Activated CD4-positive, alpha-beta memory T cell treated with anti-CD3 and anti-CD28 coated beads, Interleukin-2, amount 10 ng/mL, durations not matched to agents 7 days and 5 days (primary cell): ENCODE results near the gene DCTD. TPM values are rescaled to one million over a fixed set of nuclear protein-coding genes. Genes with fewer than 3 reads are reported as not detected.

Source experiments
- CTCF ChIA-PET: fragments of 350-600 bp; sonication (Branson Sonifier 250); formaldehyde crosslinking; loops from one replicate; lab custom pipeline; 2021; ENCODE audit warnings: antibody characterized with exemption, inconsistent platforms; lab: Charles Lee
- POLR2A ChIA-PET: fragments of 350-600 bp; sonication (Branson Sonifier 250); formaldehyde crosslinking; loops from one replicate; lab custom pipeline; 2021; ENCODE audit warnings: antibody characterized with exemption; lab: Charles Lee
- DNase-seq: peaks from one replicate; pipeline ENCODE4 v3.0.0-alpha.2; 2020
- H3K27ac Mint-ChIP-seq: one replicate; pipeline ENCODE4 v1.8.0; 2021; ENCODE audit warnings: mild to moderate bottlenecking, mixed read lengths
- H3K27me3 Mint-ChIP-seq: one replicate; pipeline ENCODE4 v1.8.0; 2021; ENCODE audit warnings: mixed read lengths
- H3K36me3 Mint-ChIP-seq: one replicate; pipeline ENCODE4 v1.8.0; 2021; ENCODE audit warnings: low read depth, mixed read lengths
- H3K4me1 Mint-ChIP-seq: one replicate; pipeline ENCODE4 v1.8.0; 2021; ENCODE audit warnings: mixed read lengths
- H3K4me3 Mint-ChIP-seq: one replicate; pipeline ENCODE4 v1.8.0; 2021; ENCODE audit warnings: mild to moderate bottlenecking, mixed read lengths
- H3K9me3 Mint-ChIP-seq: one replicate; pipeline ENCODE4 v1.8.0; 2021; ENCODE audit warnings: mixed read lengths
- total RNA-seq, 2 experiments: library from RNA; stranded (reverse); gene quantifications; one replicate each; pipeline ENCODE4 v1.2.3, GENCODE V29; 2021

The DCTD gene
- total RNA-seq, 2 experiments from 2014 or later: 71.0 to 72.9 TPM

DNA sequence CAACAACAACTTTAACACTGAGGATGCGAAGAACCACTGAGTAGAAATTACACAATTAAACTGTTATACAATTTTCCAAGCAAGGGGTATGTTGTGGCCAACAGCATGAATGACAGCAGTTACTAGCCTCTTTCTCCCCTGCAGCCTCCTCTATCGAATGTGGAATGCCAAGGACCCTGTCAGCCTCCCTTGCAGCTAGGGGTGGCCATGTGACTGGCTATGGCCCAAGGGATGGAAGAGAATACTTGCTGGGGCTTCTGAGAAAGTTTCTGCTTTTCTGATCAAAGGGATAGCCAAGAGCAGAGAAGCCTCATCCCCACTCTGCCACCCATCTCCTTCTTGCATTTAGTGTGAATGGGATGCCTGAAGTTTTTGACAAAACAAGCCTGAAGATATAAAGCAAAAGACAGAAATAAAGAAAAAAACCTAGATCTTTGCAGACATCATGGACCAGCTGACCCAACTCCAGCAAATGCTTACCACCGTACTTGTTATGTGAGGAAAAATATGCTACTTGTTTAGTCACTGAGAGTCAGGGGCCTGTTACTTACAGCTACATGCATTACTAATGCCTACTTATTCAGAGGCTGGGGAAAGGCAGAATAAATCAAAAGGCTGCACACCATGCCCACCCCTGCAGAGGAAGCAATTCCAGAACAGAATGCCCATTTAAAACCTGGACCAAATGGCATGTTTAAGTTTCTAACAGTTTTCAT lies 32.0 kb downstream of the DCTD start:
- Mint-ChIP-seq H3K9me3 (peaks cover 8% of the 10 kb centered on the region), H3K27me3 (no peaks in the 10 kb centered on the region), H3K27ac (no peak overlapping the region), H3K36me3 (peaks cover 71% of the 10 kb centered on the region), H3K4me3 (no peak overlapping the region), H3K4me1 (no peaks in the 10 kb centered on the region)
- CTCF ChIA-PET: no interaction called here
- POLR2A ChIA-PET: no interaction called here
- no peak for DNase-seq

DNA sequence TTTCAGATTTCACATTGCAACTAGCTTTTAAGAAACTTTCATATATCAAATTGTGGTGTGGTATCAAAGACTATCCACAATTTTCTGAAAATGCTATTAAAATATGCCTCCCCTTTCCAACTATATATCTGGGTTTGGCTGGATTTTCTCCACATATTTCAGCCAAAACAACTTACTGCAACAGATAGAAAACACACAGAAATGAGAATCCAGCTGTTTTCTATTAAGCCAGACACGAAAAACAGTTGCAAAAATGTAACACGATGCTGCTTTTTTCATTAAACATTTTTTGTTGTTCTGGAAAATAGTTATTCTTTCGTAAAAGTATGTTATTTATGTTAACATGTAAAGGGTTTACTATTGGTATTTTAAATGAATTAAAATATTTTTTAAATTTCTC lies 33.1 kb downstream of the DCTD start:
- CTCF ChIA-PET: no interaction called here

DNA sequence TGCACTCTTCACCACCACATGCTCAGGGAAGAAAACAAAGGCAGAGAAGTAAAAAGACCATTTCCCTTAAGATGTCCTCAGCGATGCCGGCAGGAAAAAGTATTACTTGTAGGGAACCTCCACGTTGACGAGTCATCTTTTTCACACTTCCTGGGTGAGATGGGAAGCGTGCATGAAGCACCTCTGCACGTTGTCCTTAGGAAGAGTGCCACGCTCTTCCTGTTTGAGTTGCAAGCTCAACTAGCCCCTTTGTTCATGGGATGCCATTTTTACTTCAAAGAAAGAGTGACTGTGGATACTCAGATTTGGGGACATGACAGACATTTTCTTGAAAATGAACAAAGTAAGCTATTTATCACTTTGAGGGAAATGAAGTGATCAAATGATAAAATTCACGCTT lies 33.8 kb downstream of the DCTD start:
- Mint-ChIP-seq H3K27ac (no peak overlapping the region), H3K27me3 (no peaks in the 10 kb centered on the region), H3K4me3 (no peak overlapping the region), H3K4me1 (no peaks in the 10 kb centered on the region), H3K36me3 (peaks cover 55% of the 10 kb centered on the region), H3K9me3 (peaks cover 8% of the 10 kb centered on the region)
- DNase-seq: no peak
- ChIA-PET CTCF (no interaction called here), POLR2A (no interaction called here)

More for the DNA sequence above, 33.1 kb downstream of the DCTD start:
- Mint-ChIP-seq H3K4me3 (no peak overlapping the region), H3K9me3 (peaks cover 8% of the 10 kb centered on the region), H3K36me3 (peaks cover 61% of the 10 kb centered on the region), H3K27me3 (no peaks in the 10 kb centered on the region), H3K4me1 (no peaks in the 10 kb centered on the region), H3K27ac (no peak overlapping the region)
- no peak for DNase-seq
- POLR2A ChIA-PET: no interaction called here

DNA sequence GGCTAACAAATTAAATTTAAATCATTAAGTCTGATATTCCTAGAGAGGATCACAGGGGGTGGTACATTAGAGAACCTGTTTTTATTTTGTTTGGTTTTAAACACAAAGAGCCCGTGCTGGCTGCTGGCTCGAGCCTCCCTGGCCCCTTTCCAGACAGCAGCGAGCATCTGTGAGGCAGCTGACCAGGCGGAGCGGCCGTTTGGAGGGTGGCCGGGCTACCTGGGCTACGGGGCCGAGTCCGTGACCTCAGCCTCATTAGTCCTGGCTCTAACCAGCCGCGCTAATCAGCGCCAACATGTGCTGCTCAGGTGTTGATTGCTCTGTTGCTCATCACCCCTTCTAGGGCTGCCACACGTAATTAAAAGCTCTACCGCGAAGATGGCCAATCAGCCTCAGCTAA lies 35.3 kb downstream of the DCTD start:
- Mint-ChIP-seq H3K27ac (no peak overlapping the region), H3K9me3 (peaks cover 8% of the 10 kb centered on the region), H3K4me3 (no peak overlapping the region), H3K27me3 (no peaks in the 10 kb centered on the region), H3K36me3 (peaks cover 41% of the 10 kb centered on the region), H3K4me1 (no peaks in the 10 kb centered on the region)
- ChIA-PET CTCF (no interaction called here), POLR2A (no interaction called here)
- no peak for DNase-seq

DNA sequence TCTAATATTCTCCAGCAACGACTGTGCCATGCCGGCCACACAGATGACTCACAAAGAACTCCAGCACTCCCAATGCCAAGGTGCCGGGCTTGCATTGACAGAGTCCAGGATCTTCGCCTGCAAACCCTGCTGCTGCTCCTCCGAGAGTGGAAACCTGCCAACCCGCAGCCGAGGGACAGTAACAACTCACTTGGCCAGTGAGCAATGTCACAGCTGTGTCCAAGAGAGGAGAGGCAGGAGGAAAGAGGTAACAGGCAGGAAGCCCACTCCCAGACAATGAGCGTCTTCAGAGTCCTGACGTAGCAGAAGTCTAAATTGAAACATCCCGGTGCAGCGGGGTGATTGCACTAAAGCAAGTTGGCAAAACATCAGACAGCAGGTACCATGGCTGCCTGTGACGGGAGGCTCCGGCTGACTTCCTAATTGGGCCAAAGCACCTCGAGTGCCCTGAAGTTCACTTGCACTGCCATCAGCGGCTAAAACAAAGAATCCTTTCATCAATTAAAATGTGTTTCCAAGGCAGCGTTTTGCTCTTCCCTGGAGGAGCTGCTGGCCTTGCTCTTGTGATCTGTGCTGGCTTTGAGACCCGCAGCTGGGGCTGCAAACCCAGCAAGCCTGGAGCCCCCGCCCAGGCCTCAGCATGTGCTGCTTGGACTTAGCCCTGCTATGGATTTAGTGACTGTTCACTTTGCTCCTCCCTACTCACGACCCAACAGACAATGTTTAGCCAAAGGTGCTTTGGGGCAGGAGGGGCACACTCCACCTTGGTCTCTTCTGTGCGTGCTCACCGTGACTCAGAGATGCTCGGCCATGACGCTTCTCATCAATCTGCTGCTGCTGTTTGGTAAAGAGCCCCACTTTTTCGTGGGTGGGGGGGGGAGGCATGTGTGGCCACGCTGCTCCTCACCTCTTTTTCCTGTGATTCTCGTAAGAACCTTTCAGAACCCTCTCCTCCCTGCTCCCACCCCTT lies 36.5 kb downstream of the DCTD start:
- DNase-seq: no peak
- no peak overlapping the region for H3K4me3 Mint-ChIP-seq
- H3K27ac Mint-ChIP-seq: no peak overlapping the region
- ChIA-PET CTCF (no interaction called here), POLR2A (no interaction called here)
- no peaks in the 10 kb centered on the region for H3K4me1 Mint-ChIP-seq
- peaks cover 8% of the 10 kb centered on the region for H3K9me3 Mint-ChIP-seq
- no peaks in the 10 kb centered on the region for H3K27me3 Mint-ChIP-seq
- peaks cover 29% of the 10 kb centered on the region for H3K36me3 Mint-ChIP-seq

DNA sequence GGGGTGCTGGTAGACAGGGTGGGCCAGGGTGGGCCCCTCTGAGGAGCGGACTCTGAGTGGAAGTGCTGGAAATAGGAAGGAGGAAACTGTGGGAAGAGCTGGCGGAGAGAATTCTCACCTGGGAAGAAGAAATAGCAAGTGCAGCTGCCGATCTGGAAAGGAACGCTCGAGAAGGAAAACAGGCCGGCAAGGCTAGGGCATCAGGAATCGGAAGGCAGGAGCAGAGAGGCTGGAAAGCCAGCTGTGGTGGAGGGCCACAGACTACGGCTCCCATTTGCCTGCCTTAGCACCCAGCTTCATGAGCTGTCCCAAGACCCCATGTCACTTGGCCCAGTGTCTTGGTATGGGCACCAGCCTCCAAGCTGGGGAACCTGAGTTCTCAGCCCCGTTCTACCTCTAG lies 37.3 kb downstream of the DCTD start:
- no peak for DNase-seq
- POLR2A ChIA-PET: no interaction called here
- H3K36me3 Mint-ChIP-seq: peaks cover 21% of the 10 kb centered on the region
- H3K4me1 Mint-ChIP-seq: no peaks in the 10 kb centered on the region
- H3K27ac Mint-ChIP-seq: no peak overlapping the region
- no peaks in the 10 kb centered on the region for H3K27me3 Mint-ChIP-seq
- H3K4me3 Mint-ChIP-seq: no peak overlapping the region
- H3K9me3 Mint-ChIP-seq: peaks cover 4% of the 10 kb centered on the region
- CTCF ChIA-PET: no interaction called here

DNA sequence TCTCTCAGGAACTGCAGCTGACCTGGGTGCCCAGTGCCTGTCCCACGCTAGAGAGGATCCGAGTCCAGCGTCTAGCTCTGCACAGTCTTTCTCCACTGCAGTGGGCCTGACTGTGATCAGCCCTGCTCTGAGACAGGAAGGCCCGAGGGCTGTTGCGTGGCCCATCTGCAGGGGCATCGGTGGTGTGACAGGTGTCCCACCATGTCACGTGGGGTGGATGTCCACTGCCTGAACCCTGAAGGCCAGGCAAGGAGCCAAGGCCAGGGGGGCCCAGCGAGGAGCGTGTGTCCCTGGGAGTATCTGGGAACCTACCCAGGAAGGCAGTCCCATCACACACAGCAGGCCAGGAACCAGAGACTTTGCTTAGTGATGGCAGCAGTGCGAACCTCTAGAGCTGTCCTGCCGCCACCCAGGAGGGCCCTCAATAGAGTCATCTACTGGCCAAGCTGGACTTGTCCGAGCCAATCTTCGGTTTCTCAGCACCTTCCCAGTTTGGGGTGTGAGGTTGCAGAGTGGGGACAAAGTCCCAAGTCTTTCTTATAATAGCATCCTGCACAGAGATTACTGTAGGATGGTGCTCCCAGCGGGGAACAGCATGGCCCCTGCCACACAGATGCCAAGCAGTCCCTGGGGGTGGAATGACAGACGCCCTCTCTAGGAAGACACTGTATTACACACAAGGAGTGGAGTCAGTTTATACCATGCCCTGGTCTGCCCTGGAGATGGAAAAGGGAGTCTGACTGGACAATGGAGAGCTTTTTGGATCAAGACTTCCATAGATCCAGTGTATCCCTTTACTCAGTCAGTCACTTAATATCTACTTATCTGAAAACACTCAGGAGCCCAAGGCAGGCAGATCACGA lies 38.3 kb downstream of the DCTD start:
- DNase-seq: no peak
- ChIA-PET POLR2A (no interaction called here), CTCF (interaction anchor here (0.5 kb wide), 1 partner anchor 21 kb away, joined by 3 read pairs; no protein-coding TSS in a partner anchor)
- Mint-ChIP-seq H3K27ac (no peak overlapping the region), H3K9me3 (no peaks in the 10 kb centered on the region), H3K36me3 (peaks cover 14% of the 10 kb centered on the region), H3K27me3 (no peaks in the 10 kb centered on the region), H3K4me1 (no peaks in the 10 kb centered on the region), H3K4me3 (no peak overlapping the region)

DNA sequence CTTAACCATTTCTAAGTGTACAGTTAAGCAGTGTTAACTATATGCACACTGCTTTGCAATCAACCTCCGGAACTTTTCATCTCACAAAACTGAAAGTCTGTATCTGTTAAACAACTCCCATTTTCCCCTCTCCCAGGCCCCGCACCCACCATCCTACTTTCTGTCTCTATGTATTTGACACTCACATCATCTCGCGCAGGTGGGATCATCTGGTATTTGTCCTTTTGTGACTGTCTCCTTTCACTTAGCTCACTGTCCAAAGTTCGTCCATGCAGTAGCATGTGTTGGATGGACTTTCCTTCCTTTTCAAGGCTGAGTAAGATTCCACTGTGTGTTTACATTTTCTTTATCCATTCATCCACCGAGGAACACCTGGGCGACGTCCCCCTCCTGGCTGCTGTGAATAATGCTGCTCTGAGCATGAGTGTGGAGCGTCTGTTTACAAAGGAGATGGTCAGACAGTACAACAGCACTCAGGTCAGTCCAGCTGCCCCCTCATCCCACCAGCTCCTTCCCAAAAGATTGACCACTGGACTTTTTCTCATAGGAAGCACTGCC lies 39.8 kb downstream of the DCTD start:
- Mint-ChIP-seq H3K4me1 (no peaks in the 10 kb centered on the region), H3K36me3 (peaks cover 3% of the 10 kb centered on the region), H3K4me3 (no peak overlapping the region), H3K9me3 (no peaks in the 10 kb centered on the region), H3K27me3 (no peaks in the 10 kb centered on the region), H3K27ac (no peak overlapping the region)
- no peak for DNase-seq
- POLR2A ChIA-PET: interaction anchor here (0.7 kb wide), 1 partner anchor 35 kb away, joined by 3 read pairs; no protein-coding TSS in a partner anchor
- CTCF ChIA-PET: no interaction called here

DNA sequence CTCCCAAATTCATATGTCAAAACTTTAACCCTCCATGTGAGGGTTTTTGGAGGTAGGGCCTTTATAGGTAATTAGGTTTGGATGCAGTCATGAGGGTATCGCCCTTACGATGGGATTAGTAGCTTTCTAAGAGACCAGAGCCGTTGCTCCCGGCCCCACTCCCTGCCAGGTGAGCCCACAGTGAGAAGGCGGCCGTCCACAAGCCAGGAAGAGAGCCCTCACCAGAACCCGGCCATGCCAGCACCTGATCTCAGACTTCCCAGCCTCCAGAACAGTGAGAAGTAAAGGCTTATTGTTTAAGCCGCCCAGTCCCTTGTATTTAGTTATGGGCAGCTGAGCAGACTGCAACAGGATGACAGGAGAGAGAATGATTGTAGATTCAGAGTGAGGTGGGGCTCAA lies 40.8 kb downstream of the DCTD start:
- CTCF ChIA-PET: no interaction called here
- Mint-ChIP-seq H3K27me3 (no peaks in the 10 kb centered on the region), H3K27ac (no peak overlapping the region), H3K4me1 (no peaks in the 10 kb centered on the region), H3K4me3 (no peak overlapping the region), H3K9me3 (no peaks in the 10 kb centered on the region), H3K36me3 (peaks cover 3% of the 10 kb centered on the region)
- DNase-seq: no peak
- POLR2A ChIA-PET: interaction anchor here (0.7 kb wide), 1 partner anchor 36 kb away, joined by 3 read pairs; no protein-coding TSS in a partner anchor

DNA sequence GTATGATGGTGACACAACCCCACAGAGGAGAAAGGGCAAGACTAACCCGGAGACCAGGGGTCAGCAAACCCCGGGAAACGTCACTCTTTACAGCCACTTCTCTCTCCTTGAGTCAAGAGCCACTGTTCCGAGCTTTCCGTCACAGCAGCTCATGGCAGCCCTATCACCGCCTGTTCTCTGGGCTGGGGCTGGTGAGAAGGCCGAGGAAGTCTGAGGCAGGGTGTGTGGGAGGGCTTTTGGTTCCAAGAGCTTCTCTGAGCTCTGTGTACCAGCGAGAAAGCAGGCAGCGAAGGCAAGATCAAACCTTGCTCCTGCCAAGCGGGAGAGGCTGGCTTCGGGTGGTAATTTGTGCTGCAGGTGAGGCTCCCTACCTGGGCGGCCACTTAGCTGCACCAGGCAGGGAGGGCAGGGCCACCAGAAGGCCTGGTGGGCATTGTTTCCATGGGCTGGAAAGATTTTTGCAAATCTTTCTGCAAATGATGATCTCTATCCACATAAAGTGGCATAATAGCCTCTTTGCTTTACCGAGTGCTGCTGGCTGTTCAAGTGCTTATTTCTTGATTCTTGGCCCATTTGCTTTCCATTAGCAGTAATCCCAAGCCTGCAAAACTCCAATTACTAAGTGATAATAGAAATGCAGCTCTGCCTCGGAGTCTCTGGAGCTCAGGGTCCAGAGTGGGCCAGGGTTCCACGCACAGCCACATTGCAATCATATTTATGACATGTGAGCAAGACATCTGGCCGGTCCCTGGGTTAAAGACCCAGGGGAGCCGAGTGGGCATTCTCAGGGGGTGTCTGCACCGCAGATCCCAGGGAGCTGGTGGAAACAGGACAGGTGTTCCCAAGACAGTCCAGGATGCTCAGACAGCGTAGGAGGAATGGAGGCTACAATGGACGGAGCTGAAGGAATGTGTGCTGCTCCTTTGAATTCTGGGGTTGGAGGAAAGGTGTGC lies 41.5 kb downstream of the DCTD start:
- Mint-ChIP-seq H3K4me1 (no peaks in the 10 kb centered on the region), H3K9me3 (no peaks in the 10 kb centered on the region), H3K27ac (no peak overlapping the region), H3K27me3 (no peaks in the 10 kb centered on the region), H3K4me3 (no peak overlapping the region), H3K36me3 (no peaks in the 10 kb centered on the region)
- CTCF ChIA-PET: no interaction called here
- POLR2A ChIA-PET: no interaction called here
- no peak for DNase-seq

DNA sequence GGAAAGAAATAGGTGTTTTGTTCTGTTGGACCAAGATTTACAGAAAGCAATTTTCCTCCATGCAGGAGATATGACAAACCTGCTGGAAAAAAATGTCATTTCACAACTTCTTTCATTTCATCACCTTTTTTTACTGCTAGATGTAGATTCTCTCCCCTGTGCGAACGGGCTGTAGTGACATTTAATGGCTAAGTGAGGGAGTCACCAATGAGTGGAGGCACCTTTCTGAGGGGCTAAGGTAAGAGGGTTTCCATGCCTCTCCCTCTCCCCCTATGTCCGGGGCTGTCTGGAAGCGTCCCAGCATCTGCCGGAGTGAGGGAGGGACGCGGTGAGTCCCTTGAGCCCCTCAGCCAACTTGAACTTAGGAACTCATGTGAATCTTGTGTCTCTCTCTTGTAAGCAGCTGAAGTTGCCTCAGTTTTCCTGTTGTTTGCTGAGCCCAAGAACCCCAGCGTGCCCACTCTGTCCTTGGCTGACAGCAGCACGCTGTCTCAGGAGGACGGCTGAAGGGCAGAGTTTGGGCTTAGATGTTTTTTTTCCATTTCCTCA lies 42.3 kb downstream of the DCTD start:
- ChIA-PET POLR2A (no interaction called here), CTCF (no interaction called here)
- H3K4me3 Mint-ChIP-seq: no peak overlapping the region
- no peaks in the 10 kb centered on the region for H3K4me1 Mint-ChIP-seq
- H3K9me3 Mint-ChIP-seq: no peaks in the 10 kb centered on the region
- H3K27me3 Mint-ChIP-seq: no peaks in the 10 kb centered on the region
- no peak for DNase-seq
- no peaks in the 10 kb centered on the region for H3K36me3 Mint-ChIP-seq
- no peak overlapping the region for H3K27ac Mint-ChIP-seq
